HT1080 (cell line): ENCODE data around the gene ITPKB. TPM values are rescaled to one million over a fixed set of nuclear protein-coding genes. Genes with fewer than 3 reads are reported as not detected.
A peak's percentile ranks its signal among the peaks of the same experiment; 100 is the strongest.
"Not testable (repeated sequence)": the region's sequence is repeated elsewhere in the genome, so short reads cannot be mapped to it uniquely, and the experiment has no call there.

Source experiments
- DNase-seq: peaks from one replicate; pipeline ENCODE4 v3.0.0-alpha.2; 2015; ENCODE audit warnings: low read depth
- total RNA-seq: library from RNA; depleted of rRNA; stranded (reverse); fragments of >200 nt; shearing (Covaris generic); gene quantifications from 2 replicates; pipeline ENCODE4 v1.2.3, GENCODE V29; 2014

ITPKB gene
- total RNA-seq, 1 experiment from 2014 or later, result 8.0 TPM

DNA sequence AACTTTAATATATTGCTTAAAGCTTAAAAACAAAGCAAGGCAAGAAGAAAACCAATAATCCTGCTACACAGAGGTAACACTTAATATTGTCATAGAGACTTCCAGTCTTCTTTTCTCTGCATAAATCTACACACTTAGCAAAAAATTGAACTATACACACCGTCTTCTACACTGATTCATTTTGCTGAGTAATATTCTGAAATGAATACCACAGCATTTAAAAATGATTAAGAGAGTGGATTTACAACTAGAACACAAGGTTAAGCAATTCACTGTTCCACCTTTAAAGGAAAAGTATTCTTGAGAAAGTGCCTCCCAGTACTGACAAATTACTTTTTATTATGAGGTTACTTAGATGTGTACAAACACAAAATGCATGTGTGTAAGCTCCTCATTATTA is 22.2 kb upstream of the ITPKB start:
- no peak for DNase-seq

DNA sequence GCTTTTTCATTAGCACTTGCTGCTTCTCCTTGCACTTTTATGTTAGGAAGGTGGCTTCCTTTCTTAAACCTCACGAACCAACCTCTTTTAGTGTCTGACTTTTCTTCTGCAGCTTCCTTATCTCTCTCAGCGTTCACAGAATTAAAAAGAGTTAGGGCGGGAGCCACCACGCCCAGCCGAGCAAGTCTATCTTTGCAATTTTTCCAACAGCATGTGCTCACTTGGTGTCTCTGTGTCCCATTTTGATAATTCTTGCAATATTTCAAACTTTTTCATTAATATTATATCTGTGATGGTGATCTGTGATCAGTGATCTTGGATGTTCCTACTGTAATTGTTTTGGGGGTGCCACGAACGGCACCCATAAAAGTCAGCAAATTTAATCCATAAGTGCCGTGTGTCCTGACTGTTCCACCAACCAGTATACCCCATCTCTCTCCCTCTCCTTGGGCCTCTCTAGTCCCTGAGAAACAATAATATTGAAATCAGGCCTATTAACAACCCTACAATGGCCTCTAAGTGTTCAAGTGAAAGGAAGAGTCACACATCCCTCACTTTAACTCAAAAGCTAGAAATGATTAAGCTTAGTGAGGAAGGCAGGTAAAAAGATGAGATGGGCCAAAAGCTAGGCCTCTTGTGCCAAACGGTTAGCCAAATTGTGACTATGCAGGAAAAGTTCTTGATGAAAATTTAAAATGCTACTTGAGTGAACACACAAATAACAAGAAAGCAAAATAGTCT is 15.9 kb upstream of the ITPKB start:
- DNase-seq, result no peak

DNA sequence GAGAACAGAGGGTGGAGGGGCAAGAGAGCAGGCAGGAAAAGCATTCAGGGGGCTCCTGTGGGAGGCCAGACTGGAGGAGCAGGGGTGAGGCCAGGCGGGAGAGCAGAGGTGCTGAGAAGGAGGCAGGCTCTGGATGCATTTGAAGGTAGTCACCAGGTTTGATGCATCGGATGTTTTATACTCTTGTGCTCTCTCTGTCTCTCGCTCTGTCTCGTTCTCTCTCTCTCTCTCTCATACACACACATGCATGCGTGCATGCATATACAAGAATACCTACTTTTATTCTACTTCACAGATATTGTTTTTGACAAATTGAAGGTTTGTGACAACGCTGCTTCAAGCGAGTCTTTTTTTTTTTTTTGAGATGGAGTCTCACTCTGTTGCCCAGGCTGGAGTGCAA is 15.0 kb upstream of the ITPKB start:
- no peak for DNase-seq

DNA sequence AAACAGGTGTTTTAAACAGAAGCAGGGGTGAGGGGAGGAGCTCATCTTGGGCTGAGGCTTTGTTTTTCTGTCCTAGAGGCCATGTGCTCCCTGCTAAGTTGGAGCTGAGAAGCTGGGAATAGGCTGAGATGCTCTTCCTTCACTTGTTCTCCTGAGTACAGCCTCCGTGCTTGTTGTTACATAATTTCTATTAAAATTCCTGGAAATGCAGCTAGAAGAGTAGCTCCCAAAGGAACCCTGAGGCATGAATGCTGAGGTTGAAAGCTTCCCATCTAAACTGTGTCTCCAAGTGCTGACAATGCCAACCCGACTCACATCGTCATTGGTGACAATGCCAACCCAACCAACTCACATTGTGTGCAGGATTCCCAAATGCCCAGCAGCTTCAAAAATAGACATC is 12.6 kb upstream of the ITPKB start:
- no peak for DNase-seq

DNA sequence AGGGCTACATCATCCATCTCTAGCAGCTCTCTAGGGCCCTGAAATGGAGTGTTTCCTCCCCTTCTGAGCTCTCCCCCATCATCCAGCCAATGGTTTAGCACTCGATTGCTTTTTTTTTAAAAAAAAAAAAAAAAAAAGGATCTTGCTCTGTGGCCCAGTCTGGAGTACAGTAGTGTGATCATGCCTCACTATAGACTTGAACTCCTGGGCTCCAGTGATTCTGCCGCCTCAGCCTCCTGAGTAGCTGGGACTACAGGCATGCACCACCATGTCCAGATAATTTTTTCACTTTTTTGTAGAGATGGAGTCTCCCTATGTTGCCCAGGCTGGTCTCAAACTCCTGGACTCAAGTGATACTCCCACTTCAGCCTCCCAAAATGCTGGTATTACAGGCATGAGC is 12.1 kb upstream of the ITPKB start:
- DNase-seq, result no peak

DNA sequence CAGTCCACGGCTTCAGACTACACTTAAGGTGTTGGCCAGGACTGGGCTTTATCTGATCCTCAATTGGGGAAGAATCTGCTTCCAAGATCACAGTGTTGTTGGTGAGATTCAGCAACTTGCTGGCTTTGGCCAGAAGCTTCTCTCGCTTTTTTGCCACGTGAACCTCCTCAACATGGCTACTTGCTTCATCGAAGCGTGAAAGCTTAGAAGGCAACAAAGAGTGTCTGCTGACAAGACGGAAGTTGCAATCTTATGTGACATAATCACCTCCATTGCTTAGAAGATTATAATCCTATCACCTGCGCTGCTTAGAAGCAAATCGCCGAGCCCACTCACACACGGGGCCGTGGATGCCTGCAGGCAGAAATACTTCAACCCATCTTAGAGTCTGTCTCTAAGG is 10.4 kb upstream of the ITPKB start:
- DNase-seq, result no peak

DNA sequence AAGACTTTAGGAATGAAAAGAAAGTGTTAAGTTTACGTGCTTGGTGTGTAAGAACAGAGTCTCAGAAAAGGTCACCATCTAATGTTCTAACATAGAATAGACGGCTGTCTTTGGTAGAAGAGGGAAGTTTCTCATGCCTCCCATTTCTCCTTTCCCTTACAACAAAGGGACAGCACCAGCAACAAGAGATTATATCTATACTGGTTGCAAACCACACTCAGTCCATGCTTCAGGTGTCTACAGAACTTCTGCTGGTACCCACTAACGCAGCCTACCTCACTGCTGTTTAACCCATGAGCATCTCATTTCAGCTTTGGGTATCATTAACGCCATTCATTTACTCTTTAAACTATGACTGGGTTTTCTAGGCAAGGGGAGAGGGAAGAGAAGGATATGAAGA is 9.2 kb upstream of the ITPKB start:
- no peak for DNase-seq

DNA sequence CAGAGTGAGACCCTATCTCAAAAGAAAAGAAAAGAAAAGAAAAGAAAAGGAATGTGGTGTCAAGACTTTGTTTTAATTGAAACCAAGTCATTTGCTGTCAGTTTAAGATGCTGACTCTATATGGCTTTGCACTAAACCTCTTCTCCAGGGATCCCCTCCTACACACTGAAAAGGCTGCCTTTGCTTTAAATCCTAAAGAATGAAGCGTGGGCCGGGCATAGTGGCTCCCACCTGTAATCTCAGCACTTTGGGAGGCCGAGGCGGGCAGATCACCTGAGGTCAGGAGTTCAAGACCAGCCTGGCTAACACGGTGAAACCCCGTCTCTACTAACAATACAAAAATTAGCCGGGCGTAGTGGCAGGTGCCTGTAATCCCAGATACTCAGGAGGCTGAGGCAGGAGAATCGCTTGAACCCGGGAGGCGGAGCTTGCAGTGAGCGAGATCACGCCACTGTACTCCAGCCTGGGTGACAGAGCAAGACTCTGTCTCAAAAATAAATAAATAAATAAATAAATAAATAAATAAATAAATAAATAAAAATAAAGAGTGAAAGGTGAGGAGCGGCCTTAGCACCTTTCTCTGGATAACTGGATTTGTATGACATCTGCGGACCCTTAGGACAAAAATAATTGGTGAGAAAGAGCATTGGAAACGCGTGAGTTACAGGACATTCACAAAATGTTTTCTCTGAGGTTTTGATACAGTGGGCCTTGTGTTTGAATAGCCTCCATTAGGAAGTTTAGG is 8.6 kb upstream of the ITPKB start:
- not testable (repeated sequence) for DNase-seq

DNA sequence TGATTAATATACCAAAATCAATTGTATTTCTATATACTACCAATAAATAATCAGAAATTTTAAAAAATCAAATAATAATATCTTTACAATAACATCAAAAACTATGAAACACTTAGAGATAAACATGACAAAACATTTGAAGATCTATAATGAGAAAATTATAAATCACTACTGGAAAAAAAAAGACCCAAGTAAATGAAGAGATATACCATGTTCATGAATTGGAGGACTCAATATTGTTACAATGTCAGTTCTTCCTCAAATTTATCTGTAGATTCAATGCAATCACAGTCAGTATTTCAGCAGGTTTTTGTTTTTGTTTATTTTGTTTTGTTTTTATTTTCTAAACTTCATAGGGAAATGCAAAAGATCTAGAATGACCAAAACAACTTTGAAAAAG is 4.2 kb upstream of the ITPKB start:
- no peak for DNase-seq

DNA sequence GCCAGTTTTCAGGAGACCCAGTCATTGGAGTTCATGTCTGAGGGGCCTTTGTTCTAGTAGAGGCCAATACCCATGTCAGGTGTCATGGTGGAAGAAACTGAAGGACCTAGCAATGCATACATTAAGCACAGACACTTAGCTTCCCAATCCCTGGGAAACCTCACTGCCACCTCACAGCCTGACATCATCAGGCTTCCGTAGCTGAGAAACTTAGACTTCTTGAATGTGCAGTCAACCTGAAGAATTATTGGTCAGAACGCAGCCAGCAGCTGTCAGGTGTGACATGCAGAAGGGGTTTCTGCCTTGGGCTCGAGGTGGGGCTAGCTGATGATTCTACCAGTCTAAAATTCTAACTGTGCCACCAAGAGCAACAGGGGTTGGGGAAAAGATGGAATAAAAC is 1.9 kb upstream of the ITPKB start:
- no peak for DNase-seq

DNA sequence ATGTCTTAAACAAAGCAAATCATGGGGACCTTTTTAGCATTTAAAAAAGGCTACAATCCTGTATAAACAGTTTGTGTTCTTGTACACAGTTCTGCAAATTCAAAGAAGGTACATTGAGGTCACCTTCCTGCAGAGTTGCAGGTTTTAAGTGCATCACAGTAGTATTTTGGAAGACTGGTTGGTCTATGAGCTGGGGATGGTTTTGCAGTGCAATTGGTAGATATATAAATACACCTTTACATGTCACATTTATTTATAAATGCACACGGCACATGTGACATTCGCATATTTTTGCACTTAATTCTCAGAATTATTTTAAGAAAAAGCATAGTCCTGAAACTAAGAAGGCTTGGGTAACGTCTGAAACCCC is 599 bp upstream of the ITPKB start:
- DNase-seq, result no peak

DNA sequence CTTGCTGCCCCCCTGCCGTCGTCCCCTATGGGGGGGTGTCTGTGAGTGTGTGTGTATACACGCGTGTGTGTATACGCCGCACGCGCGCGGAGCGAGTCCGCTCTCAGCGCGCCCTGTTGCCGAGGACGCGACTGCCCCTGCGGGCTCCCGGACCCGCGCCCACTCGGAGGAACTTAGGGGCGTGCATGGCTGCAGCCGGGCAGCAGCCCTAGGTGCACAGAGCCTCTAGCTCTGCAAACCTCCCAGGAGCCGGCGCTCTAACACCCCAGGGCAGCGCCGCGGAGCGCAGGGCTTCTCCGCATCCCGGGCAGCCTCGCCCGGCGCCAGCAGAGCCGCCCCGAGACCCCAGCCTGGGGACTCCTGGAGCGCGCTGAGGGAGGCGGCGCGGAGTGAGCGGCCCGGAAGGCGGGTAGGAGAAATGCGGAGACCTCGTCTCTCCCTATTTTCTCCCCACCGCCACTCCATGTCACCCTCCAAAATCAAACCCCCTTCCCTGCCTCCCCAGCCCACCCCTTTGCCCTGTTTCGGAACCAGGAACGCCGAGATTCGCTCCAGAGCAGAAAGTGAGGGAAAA is 574 bp downstream of the ITPKB start:
- DNase-seq, result peak; percentile 43

DNA sequence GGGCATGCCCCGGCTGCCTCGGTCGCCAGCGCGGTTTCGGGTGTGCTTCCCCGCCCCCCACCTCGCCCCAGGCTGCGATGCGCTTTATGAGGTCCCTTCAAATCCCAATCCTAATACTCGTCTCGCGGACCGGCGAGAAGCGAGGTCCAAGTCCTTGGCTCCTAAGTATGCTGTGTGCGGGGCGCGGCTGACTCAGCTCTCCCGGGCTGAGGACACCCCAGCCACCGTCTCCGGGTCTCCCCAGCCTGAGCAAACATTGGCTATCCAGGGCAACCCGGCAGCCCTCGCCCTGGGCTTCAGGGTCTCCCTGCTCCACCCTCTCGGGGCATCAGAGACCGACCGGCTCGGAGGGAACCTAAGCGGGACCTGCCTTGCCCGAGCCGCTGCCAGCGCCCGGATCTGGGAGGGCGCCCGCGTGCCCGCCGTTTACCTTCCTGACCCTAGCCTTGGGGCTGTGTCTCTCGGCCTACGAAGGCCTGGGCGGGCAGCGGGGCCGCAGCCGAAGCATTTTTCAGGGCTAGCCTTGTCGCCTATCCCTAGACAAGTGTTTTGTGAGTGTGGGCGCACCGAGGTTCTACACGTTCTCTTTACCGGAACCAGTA is 1.2 kb downstream of the ITPKB start:
- peak; percentile 30 for DNase-seq

DNA sequence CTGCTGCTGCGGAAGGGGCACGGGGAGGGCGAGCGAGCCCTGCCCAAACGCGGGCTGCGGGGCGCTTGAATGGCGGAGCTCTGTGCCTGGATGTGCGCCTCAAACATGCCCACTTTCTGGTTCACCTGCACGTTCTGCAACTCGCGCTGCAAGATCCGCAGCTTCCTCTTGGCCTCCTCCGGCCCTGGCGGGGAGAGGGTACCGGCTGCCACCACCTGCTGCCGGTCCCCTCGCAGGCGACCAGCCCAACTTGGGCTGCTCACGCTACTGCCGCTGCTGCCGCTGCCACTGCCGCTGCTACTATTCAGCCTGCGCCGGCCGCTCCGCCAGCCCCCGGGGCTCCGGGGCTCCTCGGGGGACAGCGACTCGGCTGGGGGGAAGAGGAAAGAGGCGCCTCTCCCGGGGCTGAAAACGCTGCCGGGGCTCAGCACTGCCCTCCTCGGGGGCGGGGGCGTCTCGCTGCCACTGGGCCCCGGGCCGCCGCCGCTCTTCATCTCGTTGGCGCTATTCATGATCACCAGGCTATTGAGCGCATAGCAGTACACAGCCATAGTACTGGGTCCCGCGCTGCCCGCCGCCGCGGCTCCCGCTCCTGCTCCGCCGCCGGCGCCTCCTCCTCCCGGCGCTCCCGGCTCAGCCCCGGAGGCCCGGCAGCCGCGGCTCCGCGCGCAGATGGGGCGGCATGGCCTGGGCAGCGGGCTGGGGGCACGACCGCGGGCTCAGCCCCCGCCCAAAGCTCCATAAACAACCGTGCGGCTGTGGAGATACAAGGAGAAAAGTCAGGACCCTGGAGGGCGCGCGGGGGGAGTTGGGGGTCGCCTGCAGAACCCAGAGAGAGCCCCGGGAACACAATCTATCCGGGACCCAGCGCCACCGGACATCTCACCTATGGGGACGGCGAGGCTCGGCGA is 1.9 kb downstream of the ITPKB start:
- DNase-seq, result no peak

DNA sequence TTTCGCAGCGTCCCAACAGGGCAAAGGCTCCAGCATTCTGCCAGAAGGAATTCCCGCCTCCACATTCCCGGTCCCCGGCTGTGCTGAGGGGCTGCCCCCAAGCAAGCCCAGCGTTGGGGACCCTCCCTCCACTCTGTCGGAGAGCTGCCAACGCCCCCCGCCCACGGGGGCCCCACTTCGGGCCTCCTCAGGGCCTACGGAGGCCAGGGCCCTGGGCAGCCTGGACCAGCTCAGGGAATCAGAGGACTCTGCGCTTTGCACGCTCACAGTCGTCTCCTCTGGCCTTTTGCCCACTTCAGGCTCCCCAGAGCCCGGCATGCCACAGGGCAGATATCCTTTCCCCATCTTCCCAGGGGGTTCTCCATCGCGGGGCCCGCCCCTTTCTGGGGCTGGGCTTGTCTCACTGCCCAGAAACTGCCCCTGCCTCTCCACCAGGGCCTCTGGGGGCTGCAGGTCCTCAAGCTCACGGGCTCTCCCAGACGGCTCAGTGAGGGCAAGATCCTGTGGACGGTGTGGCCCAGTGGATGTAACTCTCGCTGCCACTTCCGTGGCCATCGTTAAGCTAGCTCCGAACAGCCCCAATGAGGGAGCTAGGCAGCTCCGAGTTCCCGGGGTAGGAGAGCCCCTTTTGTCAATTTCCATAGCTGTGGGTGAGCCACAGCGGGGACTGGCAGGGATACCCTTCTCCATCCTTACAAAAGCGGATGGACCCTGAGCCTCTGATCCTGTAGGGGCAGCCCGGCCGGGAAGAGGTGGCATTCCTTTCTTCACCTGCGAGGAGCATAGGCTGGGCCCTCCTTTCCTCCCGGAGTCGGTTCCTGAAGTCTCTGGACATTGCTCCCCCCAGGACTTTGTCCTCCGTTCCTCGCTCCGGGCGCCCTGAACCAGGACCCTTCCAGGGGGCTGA is 2.8 kb downstream of the ITPKB start:
- no peak for DNase-seq

DNA sequence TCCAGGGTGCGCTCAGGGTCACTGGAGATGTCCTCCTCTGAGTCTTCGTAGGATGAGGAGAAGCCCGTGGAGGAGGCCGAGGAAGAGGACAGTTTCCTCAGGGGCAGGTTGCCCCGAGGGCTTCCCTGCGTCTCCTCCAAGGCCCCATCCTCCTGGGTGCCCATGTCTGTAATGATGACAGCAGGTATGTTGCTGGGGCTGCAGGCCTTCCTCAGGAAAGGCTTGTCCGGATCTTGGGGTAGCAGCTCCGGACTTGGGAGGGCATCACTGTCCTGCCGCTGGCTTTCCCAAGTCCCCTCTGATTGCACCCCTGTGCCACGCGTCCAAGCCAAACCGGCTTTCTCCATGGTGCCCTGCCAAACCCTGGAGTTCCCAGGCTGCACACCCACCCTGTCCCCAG is 3.5 kb downstream of the ITPKB start:
- no peak for DNase-seq

DNA sequence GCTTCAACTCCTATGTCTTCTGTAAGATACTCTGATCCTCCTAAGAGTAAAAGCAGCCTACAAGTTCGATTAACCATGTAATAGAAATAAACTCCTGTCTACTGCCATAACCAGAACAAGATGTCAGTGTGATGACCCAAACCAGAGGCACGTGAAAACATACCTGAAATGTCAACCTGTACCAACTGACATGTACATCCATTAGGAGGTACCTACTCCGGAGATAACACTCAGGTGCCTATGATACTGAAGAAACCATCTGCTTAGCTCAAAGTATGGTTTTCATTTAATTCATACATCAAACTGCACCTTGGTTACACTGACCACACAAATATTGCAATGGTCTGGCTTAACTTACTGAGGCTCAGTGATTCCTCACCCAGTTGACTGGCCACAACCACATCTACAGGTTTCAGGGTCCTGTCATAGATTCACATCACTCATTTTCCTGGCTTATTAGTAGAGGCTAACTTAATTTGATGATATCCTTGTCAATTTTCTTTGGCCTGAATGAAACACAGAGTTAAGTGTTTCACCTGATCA is 4.4 kb downstream of the ITPKB start:
- DNase-seq, result no peak

DNA sequence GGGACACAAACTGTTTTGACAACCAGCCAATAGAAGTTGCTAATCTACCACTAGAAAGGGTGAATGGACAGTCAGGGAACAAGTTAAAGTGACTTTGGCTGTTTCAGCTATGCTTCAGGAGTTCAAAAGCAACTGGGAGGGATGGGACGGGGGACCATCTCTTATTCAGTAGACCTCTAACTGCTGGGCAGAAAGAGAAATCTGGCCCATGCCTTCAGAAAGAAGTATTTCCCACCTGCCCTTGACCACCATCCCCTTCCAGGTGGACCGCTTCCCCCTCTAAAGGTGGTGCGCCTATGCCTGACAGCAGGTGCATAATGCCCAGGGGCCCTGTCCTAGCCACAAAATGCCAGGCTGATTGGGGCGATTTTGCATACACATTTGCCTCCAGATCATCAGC is 5.2 kb downstream of the ITPKB start:
- DNase-seq, result no peak

DNA sequence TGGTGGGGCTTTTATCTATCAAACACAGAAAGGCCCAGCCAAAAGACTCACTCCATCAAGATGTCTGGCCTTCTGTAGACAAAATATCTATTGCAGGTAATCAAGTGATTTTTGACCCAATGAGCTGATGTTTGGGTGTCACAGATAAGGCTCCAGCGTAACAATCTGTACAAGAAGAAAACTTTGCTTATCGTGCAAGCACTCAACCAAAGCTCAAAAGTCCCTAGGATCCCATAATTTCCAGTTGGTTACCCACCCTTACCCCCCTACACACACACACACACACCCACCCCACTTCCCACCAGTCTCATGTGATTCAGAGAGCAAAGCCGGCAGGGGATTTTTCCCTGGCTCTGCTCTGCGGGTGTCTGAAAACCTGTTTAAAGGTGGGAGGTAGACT is 5.8 kb downstream of the ITPKB start:
- no peak for DNase-seq

DNA sequence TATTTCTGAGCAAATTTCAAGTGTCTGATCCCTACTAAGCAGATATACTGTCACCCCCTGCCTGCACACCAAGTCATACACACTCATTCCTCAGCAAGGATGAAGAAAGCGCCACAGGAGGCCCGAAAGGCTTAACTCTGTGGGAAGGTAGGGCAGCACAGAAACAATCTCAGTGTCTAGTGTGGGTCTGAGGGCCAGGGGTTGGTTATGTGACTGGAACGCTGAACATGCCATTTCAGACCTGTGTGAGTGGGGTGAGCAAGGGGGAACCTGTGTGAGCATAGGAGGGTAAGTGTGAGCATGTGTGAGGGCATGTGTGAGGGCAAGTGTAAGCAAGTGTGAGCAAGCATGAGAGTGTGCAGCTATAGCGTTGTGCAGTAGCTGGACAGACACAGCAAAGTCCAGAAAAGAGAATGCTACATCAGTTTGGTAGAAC is 6.2 kb downstream of the ITPKB start:
- DNase-seq, result no peak
